HepG2 (cell line): ENCODE measurements around the gene PPP4R1. TPM values are rescaled to one million over a fixed set of nuclear protein-coding genes. Genes with fewer than 3 reads are reported as not detected.
A peak's percentile ranks its signal among the peaks of the same experiment; 100 is the strongest.

ENCODE experiments used
- ATAC-seq: fragments of 200-7000 bp; cut with Tn5 transposase; 3 replicates; pipeline ENCODE4 v1.9.1; 2020; ENCODE audit warnings: mild to moderate bottlenecking, moderate library complexity
- BruUV-seq: library from RNA; stranded (reverse); fragments of 400-500 nt; replicated peaks from 2 replicates; lab custom pipeline; 2021; lab: Mats Ljungman, UMichigan
- CTCF ChIA-PET: fragments of 300-600 bp; formaldehyde crosslinking; extraction: SDS; loops from one replicate; lab custom pipeline; 2021; ENCODE audit warnings: low total read pairs, inconsistent platforms, low intra/inter-chr PET ratio; lab: Yijun Ruan, JAX
- POLR2A ChIA-PET: fragments of 350-600 bp; sonication (Branson Sonifier 250); formaldehyde crosslinking; loops from one replicate; lab custom pipeline; 2020; ENCODE audit warnings: antibody characterized with exemption, inconsistent platforms; lab: Yijun Ruan, JAX
- DNase-seq: peaks from one replicate; pipeline ENCODE4 v3.0.0-alpha.2; 2015; ENCODE audit warnings: low spot score
- FAIRE-seq: peaks from 3 replicates; lab custom pipeline; 2011; peaks lifted over from hg19 to GRCh38; lab: Jason Lieb, UNC
- H2AFZ ChIP-seq: one replicate; pipeline ENCODE4 v1.6.1; 2011; ENCODE audit warnings: low read length, inconsistent platforms
- H3K27ac ChIP-seq: fragments of 300-600 bp; 3 replicates; pipeline ENCODE4 v1.8.0; 2011; ENCODE audit warnings: mixed run types, mild to moderate bottlenecking, mixed read lengths, low read length, inconsistent platforms; ENCODE audit not compliant: insufficient read depth; ENCODE audit errors: extremely low read length
- H3K27me3 ChIP-seq, 2 experiments: fragments of 200-600 bp in 1 of 2; 2 replicates in 1 of 2; 3 replicates in 1 of 2; pipeline versions ENCODE4 v1.6.0 to v1.8.0; 2011; ENCODE audit warnings: low read length in 2 of 2, mild to moderate bottlenecking in 2 of 2, moderate library complexity in 2 of 2, inconsistent platforms in 1 of 2; ENCODE audit not compliant: insufficient read depth in 2 of 2, control insufficient read depth in 1 of 2
- H3K36me3 ChIP-seq, 2 experiments: fragments of 200-600 bp in 1 of 2; replicated peaks in 1 of 2; 2 replicates in 1 of 2; 3 replicates in 1 of 2; pipeline versions ENCODE4 v1.5.1 to v1.8.0; 2011; ENCODE audit warnings: low read length in 2 of 2, inconsistent platforms in 1 of 2; ENCODE audit not compliant: insufficient read depth in 2 of 2, control insufficient read depth in 1 of 2
- H3K4me1 ChIP-seq: 2 replicates; pipeline ENCODE4 v1.5.1; 2012; ENCODE audit warnings: low read length, inconsistent platforms; ENCODE audit not compliant: insufficient read depth
- H3K4me2 ChIP-seq: 2 replicates; pipeline ENCODE4 v1.6.0; 2011; ENCODE audit warnings: low read depth, low read length, inconsistent platforms
- H3K4me3 ChIP-seq, 3 experiments: fragments of 200-600 bp in 1 of 3; sonication (generic), shearing (Covaris generic) in 1 of 3; replicated peaks in 1 of 3; 2 replicates each; pipeline ENCODE4 v1.5.1; 2011 to 2016; ENCODE audit warnings: low read length in 3 of 3, inconsistent platforms in 2 of 3, low read depth in 2 of 3, mild to moderate bottlenecking in 2 of 3, control low read depth in 1 of 3, mixed read lengths in 1 of 3; ENCODE audit not compliant: insufficient read depth in 1 of 3
- H3K79me2 ChIP-seq: one replicate; pipeline ENCODE4 v1.6.1; 2011; ENCODE audit warnings: low read length, inconsistent platforms; ENCODE audit not compliant: insufficient read depth
- H3K9ac ChIP-seq: 2 replicates; pipeline ENCODE4 v1.6.0; 2011; ENCODE audit warnings: mild to moderate bottlenecking, low read depth, low read length, inconsistent platforms; ENCODE audit not compliant: insufficient read depth
- H3K9me3 ChIP-seq: 2 replicates; pipeline ENCODE4 v1.5.1; 2012; ENCODE audit warnings: mild to moderate bottlenecking, low read length
- H4K20me1 ChIP-seq: 2 replicates; pipeline ENCODE4 v1.6.0; 2011; ENCODE audit warnings: inconsistent platforms, mild to moderate bottlenecking, low read length, moderate library complexity; ENCODE audit not compliant: insufficient read depth
- CBX5 ChIP-seq: sonication (generic); formaldehyde crosslinking; IDR thresholded peaks from 2 replicates; pipeline ENCODE4 v1.4.0; 2020; ENCODE audit warnings: missing genetic modification reagents, borderline replicate concordance
- GATAD2A ChIP-seq: IDR thresholded peaks from 2 replicates; pipeline ENCODE4 v1.6.1; 2016
- JDP2 ChIP-seq: sonication (generic); formaldehyde crosslinking; IDR thresholded peaks from 2 replicates; pipeline ENCODE4 v1.8.1; 2022; ENCODE audit warnings: missing genetic modification reagents, borderline replicate concordance
- JUND ChIP-seq: sonication (generic); formaldehyde crosslinking; IDR thresholded peaks from 2 replicates; pipeline ENCODE4 v1.8.0; 2022; ENCODE audit warnings: mild to moderate bottlenecking, missing genetic modification reagents
- SIX4 ChIP-seq: sonication (generic); formaldehyde crosslinking; IDR thresholded peaks from 2 replicates; pipeline ENCODE4 v1.4.0; 2020; ENCODE audit warnings: missing genetic modification reagents
- SMAD9 ChIP-seq: sonication (generic); formaldehyde crosslinking; IDR thresholded peaks from 2 replicates; pipeline ENCODE4 v1.5.1; 2020; ENCODE audit warnings: mild to moderate bottlenecking, missing genetic modification reagents
- TSC22D2 ChIP-seq: sonication (generic); formaldehyde crosslinking; IDR thresholded peaks from 2 replicates; pipeline ENCODE4 v1.5.1; 2020; ENCODE audit warnings: missing genetic modification reagents, mild to moderate bottlenecking, borderline replicate concordance
- ZMYM3 ChIP-seq: sonication (generic); formaldehyde crosslinking; IDR thresholded peaks from 2 replicates; pipeline ENCODE4 v1.5.1; 2020; ENCODE audit warnings: mild to moderate bottlenecking, missing genetic modification reagents
- ZNF296 ChIP-seq: sonication (generic); formaldehyde crosslinking; conservative IDR thresholded peaks from 2 replicates; pipeline ENCODE4 v1.5.0; 2020; ENCODE audit warnings: mild to moderate bottlenecking, missing genetic modification reagents
- ZNF629 ChIP-seq: sonication (generic); formaldehyde crosslinking; conservative IDR thresholded peaks from 2 replicates; pipeline ENCODE4 v1.5.0; 2020; ENCODE audit warnings: missing genetic modification reagents
- WGBS: methylation state at CpG from one replicate; pipeline ENCODE4 v1.1.6; 2017; ENCODE audit warnings: low lambda C conversion rate; 5-methylcytosine and 5-hydroxymethylcytosine counted together
- in situ Hi-C: cut with HindIII; loops from 2 replicates; pipeline ENCODE4 v1.10.0; 2017; ENCODE audit warnings: low pct_unique_long_range_greater_than_20kb; ENCODE audit not compliant: extremely low pct_ligation_motif_present
- intact Hi-C: fragments of 100-400 bp; cut with micrococcal nuclease; formaldehyde crosslinking; loops from one replicate; pipeline ENCODE4 v1.10.0; 2022; ENCODE audit not compliant: unreplicated experiment
- polyA plus RNA-seq, 8 experiments: library from polyadenylated mRNA; depleted of rRNA in 3 of 8; stranded (reverse) in 7 of 8; unstranded in 1 of 8; fragments of >200 nt; fragmentation: Illumina TruSeq in 4 of 8; extraction: Trizol in 4 of 8; gene quantifications; 2 replicates each; pipeline versions ENCODE4 v1.2.1 to v1.2.3, GENCODE V29; 2011 to 2016; ENCODE audit warnings: low read depth in 4 of 8, missing spikeins in 1 of 8, mixed read lengths in 1 of 8; ENCODE audit not compliant: insufficient read depth in 1 of 8
- total RNA-seq, 5 experiments: library from RNA; depleted of rRNA; stranded (reverse); fragments of >200 nt; fragmentation: Illumina TruSeq; extraction: Trizol; gene quantifications; 2 replicates each; pipeline ENCODE4 v1.2.3, GENCODE V29; 2016; ENCODE audit warnings: low read depth in 1 of 5
- TF ChIP-seq, protein P1 (sequence below): sonication (generic); formaldehyde crosslinking; IDR thresholded peaks from 2 replicates; pipeline ENCODE4 v1.4.0; 2020; ENCODE audit warnings: mild to moderate bottlenecking, missing genetic modification reagents
- TF ChIP-seq, protein P2 (sequence below): IDR thresholded peaks from 2 replicates; pipeline ENCODE4 v1.6.1; 2012; ENCODE audit warnings: low read depth, low read length, improper control_type of control experiment
- TF ChIP-seq, protein P3 (sequence below): sonication (generic); formaldehyde crosslinking; IDR thresholded peaks from 2 replicates; pipeline ENCODE4 v1.4.0; 2020; ENCODE audit warnings: mild to moderate bottlenecking, missing genetic modification reagents

Gene PPP4R1
- total and polyA plus RNA-seq, 2 of the 13 experiments (the other 11 are each of a cell fraction or from before 2014, with no cell fraction given) = 66.5 to 72.4 TPM

DNA sequence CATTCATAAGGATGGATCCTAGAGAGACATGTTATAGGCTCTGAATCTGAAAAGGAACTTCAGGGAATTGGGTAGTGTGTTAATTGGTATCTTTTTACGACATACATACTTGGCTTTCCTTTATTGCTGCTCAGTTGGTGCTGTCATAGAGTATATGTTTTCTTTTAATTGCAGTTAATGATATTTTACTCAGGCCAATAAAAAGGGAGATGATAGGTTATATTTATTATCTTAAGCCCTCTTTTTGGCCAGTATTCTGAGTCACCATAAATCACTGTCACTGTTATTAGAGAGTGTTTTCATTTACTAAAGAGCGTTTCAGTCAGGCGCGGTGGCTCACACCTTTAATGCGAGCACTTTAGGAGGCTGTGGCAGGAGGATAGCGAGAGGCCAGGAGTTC is 91.4 kb downstream of the PPP4R1 start:
- H3K9ac ChIP-seq = no peak overlapping the region
- in situ Hi-C loops = no loop called here
- FAIRE-seq (no peak), DNase-seq (no peak), ATAC-seq (no peak)
- no peak overlapping the region for H2AFZ ChIP-seq
- no peak overlapping the region for H3K4me3 ChIP-seq
- H4K20me1 ChIP-seq = no peaks in the 10 kb centered on the region
- ChIA-PET POLR2A (no interaction called here), CTCF (no interaction called here)
- peaks cover 23% of the 10 kb centered on the region for H3K4me1 ChIP-seq
- no peak overlapping the region for H3K27ac ChIP-seq
- H3K4me2 ChIP-seq = no peak overlapping the region
- no peaks in the 10 kb centered on the region; a peak in 1 of 5 replicates for H3K27me3 ChIP-seq
- peaks cover 2 to 12% of the 10 kb centered on the region in 2 experiments; a peak in 4 of 5 replicates for H3K36me3 ChIP-seq
- BruUV-seq = no TSS peak
- no peak for TF ChIP-seq JUND (CRISPR knock-in tag)
- H3K79me2 ChIP-seq = no peaks in the 10 kb centered on the region
- intact Hi-C loops = no loop called here
- WGBS = 97% methylated on average over 6 of the region's 6 CpGs
- H3K9me3 ChIP-seq = no peaks in the 10 kb centered on the region

DNA sequence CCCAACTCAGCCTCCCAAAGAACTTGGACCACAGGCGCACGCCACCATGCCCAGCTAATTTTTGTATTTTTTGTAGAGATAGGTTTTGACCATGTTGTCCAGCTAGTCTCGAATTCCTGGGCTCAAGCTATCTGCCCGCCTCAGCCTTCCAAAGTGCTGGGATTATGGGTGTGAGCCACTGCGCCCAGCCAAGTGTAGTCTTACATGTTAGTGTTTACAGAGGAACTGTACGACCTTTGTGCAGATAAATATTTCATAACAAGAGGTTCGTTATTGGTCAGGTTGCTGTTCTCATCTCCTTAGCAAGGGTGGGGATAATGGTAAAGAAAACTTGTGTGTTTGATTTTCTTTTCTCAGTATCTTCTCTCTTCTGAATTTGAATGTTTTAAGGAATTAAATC is 92.6 kb downstream of the PPP4R1 start:
- ChIA-PET CTCF (no interaction called here), POLR2A (no interaction called here)
- ATAC-seq (peak; percentile 48), FAIRE-seq (no peak), DNase-seq (peak; percentile 42)
- peak overlapping the region; percentile 35 for H3K27ac ChIP-seq
- no TSS peak for BruUV-seq
- no peaks in the 10 kb centered on the region for H4K20me1 ChIP-seq
- intact Hi-C loops (no loop called here), in situ Hi-C loops (no loop called here)
- no peaks in the 10 kb centered on the region; a peak in 1 of 5 replicates for H3K27me3 ChIP-seq
- H3K4me3 ChIP-seq = no peak overlapping the region
- no peaks in the 10 kb centered on the region for H3K9me3 ChIP-seq
- no peaks in the 10 kb centered on the region for H3K79me2 ChIP-seq
- H2AFZ ChIP-seq = no peak overlapping the region
- peaks cover 2 to 19% of the 10 kb centered on the region in 2 experiments; a peak in 4 of 5 replicates for H3K36me3 ChIP-seq
- 0 out of 2 replicates have a peak overlapping the region, but pooled peaks have one; percentile 1 for H3K4me2 ChIP-seq
- 55% methylated on average over 7 of the region's 7 CpGs for WGBS
- H3K4me1 ChIP-seq = peaks cover 23% of the 10 kb centered on the region
- H3K9ac ChIP-seq = no peak overlapping the region
- TF ChIP-seq ZNF296 (CRISPR knock-in tag) = no peak
- TF ChIP-seq JUND (CRISPR knock-in tag) = no peak
- peak; percentile 63; the same call in 1 of the 2 replicates for TF ChIP-seq SIX4 (CRISPR knock-in tag)
- no peak for TF ChIP-seq SMAD9
- TF ChIP-seq, protein P1, sequence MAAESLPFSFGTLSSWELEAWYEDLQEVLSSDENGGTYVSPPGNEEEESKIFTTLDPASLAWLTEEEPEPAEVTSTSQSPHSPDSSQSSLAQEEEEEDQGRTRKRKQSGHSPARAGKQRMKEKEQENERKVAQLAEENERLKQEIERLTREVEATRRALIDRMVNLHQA (CRISPR knock-in tag) = no peak
- TF ChIP-seq, protein P2, sequence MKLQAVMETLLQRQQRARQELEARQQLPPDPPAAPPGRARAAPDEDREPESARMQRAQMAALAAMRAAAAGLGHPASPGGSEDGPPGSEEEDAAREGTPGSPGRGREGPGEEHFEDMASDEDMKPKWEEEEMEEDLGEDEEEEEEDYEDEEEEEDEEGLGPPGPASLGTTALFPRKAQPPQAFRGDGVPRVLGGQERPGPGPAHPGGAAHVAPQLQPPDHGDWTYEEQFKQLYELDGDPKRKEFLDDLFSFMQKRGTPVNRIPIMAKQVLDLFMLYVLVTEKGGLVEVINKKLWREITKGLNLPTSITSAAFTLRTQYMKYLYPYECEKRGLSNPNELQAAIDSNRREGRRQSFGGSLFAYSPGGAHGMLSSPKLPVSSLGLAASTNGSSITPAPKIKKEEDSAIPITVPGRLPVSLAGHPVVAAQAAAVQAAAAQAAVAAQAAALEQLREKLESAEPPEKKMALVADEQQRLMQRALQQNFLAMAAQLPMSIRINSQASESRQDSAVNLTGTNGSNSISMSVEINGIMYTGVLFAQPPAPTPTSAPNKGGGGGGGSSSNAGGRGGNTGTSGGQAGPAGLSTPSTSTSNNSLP = no peak
- TF ChIP-seq TSC22D2 (CRISPR knock-in tag) = no peak
- TF ChIP-seq JDP2 = no peak
- TF ChIP-seq ZMYM3 (CRISPR knock-in tag) = 0 out of 2 replicates have a peak, but pooled peaks have one; percentile 45
- TF ChIP-seq CBX5 (CRISPR knock-in tag) = no peak
- TF ChIP-seq, protein P3, sequence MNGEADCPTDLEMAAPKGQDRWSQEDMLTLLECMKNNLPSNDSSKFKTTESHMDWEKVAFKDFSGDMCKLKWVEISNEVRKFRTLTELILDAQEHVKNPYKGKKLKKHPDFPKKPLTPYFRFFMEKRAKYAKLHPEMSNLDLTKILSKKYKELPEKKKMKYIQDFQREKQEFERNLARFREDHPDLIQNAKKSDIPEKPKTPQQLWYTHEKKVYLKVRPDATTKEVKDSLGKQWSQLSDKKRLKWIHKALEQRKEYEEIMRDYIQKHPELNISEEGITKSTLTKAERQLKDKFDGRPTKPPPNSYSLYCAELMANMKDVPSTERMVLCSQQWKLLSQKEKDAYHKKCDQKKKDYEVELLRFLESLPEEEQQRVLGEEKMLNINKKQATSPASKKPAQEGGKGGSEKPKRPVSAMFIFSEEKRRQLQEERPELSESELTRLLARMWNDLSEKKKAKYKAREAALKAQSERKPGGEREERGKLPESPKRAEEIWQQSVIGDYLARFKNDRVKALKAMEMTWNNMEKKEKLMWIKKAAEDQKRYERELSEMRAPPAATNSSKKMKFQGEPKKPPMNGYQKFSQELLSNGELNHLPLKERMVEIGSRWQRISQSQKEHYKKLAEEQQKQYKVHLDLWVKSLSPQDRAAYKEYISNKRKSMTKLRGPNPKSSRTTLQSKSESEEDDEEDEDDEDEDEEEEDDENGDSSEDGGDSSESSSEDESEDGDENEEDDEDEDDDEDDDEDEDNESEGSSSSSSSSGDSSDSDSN (CRISPR knock-in tag) = no peak
- TF ChIP-seq ZNF629 (CRISPR knock-in tag) = no peak
- TF ChIP-seq GATAD2A (CRISPR knock-in tag) = peak; percentile 53; the same call in 1 of the 2 replicates
